Parathyroid adenoma (tissue), 2 donors: ENCODE measurements around the gene MEIOB.

Experiments
- H2AFZ ChIP-seq: fragments of 300-600 bp; sonication (generic); one replicate; pipeline ENCODE4 v1.7.0; 2017; ENCODE audit warnings: antibody characterized with exemption, mild to moderate bottlenecking
- H3K27ac ChIP-seq: fragments of 300-600 bp; sonication (generic); one replicate; pipeline ENCODE4 v1.7.0; 2017
- H3K27me3 ChIP-seq: fragments of 300-600 bp; sonication (generic); one replicate; pipeline ENCODE4 v1.7.0; 2017; ENCODE audit warnings: low read length; ENCODE audit not compliant: control insufficient read depth, insufficient read depth
- H3K36me3 ChIP-seq: fragments of 300-600 bp; sonication (generic); one replicate; pipeline ENCODE4 v1.7.0; 2017; ENCODE audit warnings: low read length; ENCODE audit not compliant: control insufficient read depth, insufficient read depth
- H3K4me1 ChIP-seq: fragments of 300-600 bp; sonication (generic); one replicate; pipeline ENCODE4 v1.7.0; 2017; ENCODE audit warnings: control low read depth
- H3K4me2 ChIP-seq: fragments of 300-600 bp; sonication (generic); one replicate; pipeline ENCODE4 v1.7.0; 2017; ENCODE audit warnings: low read length
- H3K4me3 ChIP-seq: fragments of 300-600 bp; sonication (generic); one replicate; pipeline ENCODE4 v1.7.0; 2017; ENCODE audit warnings: low read depth, low read length
- H3K79me2 ChIP-seq: fragments of 300-600 bp; sonication (generic); one replicate; pipeline ENCODE4 v1.7.0; 2017; ENCODE audit warnings: control low read depth
- H3K9ac ChIP-seq: fragments of 300-600 bp; sonication (generic); one replicate; pipeline ENCODE4 v1.7.0; 2017; ENCODE audit warnings: mild to moderate bottlenecking
- H3K9me3 ChIP-seq: fragments of 300-600 bp; sonication (generic); one replicate; pipeline ENCODE4 v1.7.0; 2017; ENCODE audit warnings: low read length; ENCODE audit not compliant: control insufficient read depth
- TF ChIP-seq, protein P1 (sequence below): fragments of 300-600 bp; sonication (generic); IDR thresholded peaks from one replicate; pipeline ENCODE4 v1.7.0; 2017; ENCODE audit warnings: antibody characterized with exemption, mild to moderate bottlenecking
- donor health status: primary hyperparathyroidism.

The MEIOB gene

GRCh38 chr16:1874854-1875253, 2.9 kb upstream of the MEIOB start:
- Histone ChIP-seq H3K79me2 (no peaks in the 10 kb centered on the region), H3K36me3 (no peaks in the 10 kb centered on the region), H3K9me3 (no peaks in the 10 kb centered on the region), H3K27me3 (no peaks in the 10 kb centered on the region), H3K9ac (no peak overlapping the region), H3K27ac (no peak overlapping the region), H3K4me2 (no peak overlapping the region), H3K4me1 (no peaks in the 10 kb centered on the region), H2AFZ (no peak overlapping the region), H3K4me3 (no peak overlapping the region)
- TF ChIP-seq, protein P1, sequence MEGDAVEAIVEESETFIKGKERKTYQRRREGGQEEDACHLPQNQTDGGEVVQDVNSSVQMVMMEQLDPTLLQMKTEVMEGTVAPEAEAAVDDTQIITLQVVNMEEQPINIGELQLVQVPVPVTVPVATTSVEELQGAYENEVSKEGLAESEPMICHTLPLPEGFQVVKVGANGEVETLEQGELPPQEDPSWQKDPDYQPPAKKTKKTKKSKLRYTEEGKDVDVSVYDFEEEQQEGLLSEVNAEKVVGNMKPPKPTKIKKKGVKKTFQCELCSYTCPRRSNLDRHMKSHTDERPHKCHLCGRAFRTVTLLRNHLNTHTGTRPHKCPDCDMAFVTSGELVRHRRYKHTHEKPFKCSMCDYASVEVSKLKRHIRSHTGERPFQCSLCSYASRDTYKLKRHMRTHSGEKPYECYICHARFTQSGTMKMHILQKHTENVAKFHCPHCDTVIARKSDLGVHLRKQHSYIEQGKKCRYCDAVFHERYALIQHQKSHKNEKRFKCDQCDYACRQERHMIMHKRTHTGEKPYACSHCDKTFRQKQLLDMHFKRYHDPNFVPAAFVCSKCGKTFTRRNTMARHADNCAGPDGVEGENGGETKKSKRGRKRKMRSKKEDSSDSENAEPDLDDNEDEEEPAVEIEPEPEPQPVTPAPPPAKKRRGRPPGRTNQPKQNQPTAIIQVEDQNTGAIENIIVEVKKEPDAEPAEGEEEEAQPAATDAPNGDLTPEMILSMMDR: no peak

DNA sequence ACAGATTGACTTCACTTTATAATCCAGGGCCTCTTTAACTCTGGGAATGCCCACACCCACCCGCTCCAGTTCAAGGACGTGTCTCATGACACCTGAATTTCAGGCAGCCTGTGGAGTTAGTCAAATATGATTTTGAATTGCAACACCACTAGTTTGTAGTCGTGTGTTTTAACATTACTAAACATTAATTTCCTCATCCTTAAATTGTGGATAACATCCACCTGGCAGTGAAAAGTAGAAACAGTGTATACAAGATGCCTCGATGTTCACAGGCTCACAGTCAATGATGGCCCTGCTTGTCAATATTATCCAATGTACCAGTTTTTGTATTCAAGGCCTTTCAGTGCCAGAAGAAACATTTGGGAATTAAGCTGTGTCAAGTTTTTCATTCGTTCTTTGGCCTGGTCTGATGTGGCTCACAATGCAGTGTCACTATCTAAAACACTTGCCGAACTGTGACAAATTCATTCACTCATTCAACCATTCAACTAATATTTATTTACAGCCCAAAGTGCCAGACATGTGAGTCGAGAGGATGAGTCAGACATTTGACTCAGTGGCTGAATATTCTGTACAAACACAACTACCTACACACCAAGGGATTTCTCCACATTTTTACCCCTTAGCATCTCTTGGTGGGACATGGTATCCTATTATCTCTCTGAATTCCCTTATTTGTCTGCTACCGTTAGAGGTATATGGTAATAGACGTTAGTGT, 1.4 kb downstream of the MEIOB start:
- no peak overlapping the region for H3K4me2 ChIP-seq
- H3K9me3 ChIP-seq: no peaks in the 10 kb centered on the region
- H3K36me3 ChIP-seq: no peaks in the 10 kb centered on the region
- H3K4me3 ChIP-seq: no peak overlapping the region
- TF ChIP-seq, protein P1: no peak
- H3K27me3 ChIP-seq: no peaks in the 10 kb centered on the region
- no peak overlapping the region for H3K27ac ChIP-seq
- H3K79me2 ChIP-seq: no peaks in the 10 kb centered on the region
- no peak overlapping the region for H2AFZ ChIP-seq
- no peak overlapping the region for H3K9ac ChIP-seq
- H3K4me1 ChIP-seq: no peaks in the 10 kb centered on the region

DNA sequence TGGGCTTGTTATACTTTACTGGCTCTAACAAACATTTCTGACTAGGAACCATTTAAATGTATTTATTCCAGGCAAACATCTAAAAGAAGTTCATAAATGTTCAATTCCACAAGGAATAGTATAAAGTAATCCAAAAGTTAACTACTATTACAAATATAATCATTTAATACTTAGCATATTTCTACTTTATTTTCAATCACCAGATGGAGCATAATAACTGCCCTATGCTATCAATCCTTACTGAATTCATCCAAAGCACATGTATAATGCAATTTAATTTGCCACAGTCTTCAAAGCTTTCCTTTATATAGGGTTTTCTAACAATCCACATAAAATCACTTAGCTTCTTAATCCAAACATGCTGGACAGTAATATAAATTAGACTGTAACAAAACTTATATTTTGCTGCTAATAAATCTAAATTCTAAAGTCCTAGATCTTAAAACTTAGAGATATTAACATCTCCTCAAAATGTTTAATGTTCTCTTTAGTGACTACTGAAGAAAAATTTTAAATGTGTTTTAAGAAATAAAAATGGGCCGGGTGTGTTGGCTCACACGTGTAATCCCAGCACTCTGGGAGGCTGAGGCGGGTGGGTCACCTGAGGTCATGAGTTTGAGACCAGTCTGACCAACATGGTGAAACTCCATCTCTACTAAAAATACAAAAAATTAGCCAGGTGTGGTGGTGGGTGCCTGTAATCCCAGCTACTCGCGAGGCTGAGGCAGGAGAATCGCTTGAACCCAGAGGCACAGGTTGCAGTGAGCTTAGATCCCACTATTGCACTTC, 5.9 kb downstream of the MEIOB start:
- Histone ChIP-seq H2AFZ (no peak overlapping the region), H3K36me3 (no peaks in the 10 kb centered on the region), H3K27ac (no peak overlapping the region), H3K79me2 (no peaks in the 10 kb centered on the region), H3K4me2 (no peak overlapping the region), H3K9ac (no peak overlapping the region), H3K4me3 (no peak overlapping the region), H3K4me1 (no peaks in the 10 kb centered on the region), H3K9me3 (no peaks in the 10 kb centered on the region), H3K27me3 (no peaks in the 10 kb centered on the region)
- TF ChIP-seq, protein P1: no peak

GRCh38 chr16:1863681-1864460, 8.1 kb downstream of the MEIOB start:
- Histone ChIP-seq H3K9ac (no peak overlapping the region), H3K27me3 (no peaks in the 10 kb centered on the region)

More at GRCh38 chr16:1863681-1864460, 8.1 kb downstream of the MEIOB start:
- Histone ChIP-seq H2AFZ (no peak overlapping the region), H3K4me2 (no peak overlapping the region), H3K27ac (no peak overlapping the region), H3K36me3 (no peaks in the 10 kb centered on the region), H3K4me1 (no peaks in the 10 kb centered on the region), H3K79me2 (no peaks in the 10 kb centered on the region), H3K9me3 (no peaks in the 10 kb centered on the region), H3K4me3 (no peak overlapping the region)
- TF ChIP-seq, protein P1: peak; percentile 48
